HEK293 (cell line): Measurements from ENCODE around the gene PIP5K1B.

Source experiments
- CTCF ChIA-PET: fragments of 350-600 bp; formaldehyde crosslinking; extraction: SDS; loops from one replicate; lab custom pipeline; 2021; ENCODE audit warnings: antibody characterized with exemption; lab: Yijun Ruan, JAX
- POLR2A ChIA-PET: fragments of 300-600 bp; formaldehyde crosslinking; extraction: SDS; loops from one replicate; lab custom pipeline; 2020; ENCODE audit warnings: antibody characterized with exemption, inconsistent platforms; lab: Yijun Ruan, JAX
- H3K27ac ChIP-seq: fragments of 200-500 bp; sonication (Bioruptor generic); 2 replicates; pipeline ENCODE4 v1.5.1; 2014; ENCODE audit warnings: low read depth, low read length, control low read depth, inconsistent platforms; ENCODE audit errors: extremely low read depth
- H3K36me3 ChIP-seq, 2 experiments: fragments of 200-500 bp in 1 of 2; sonication (Bioruptor generic) in 1 of 2; 1 replicate in 1 of 2; 2 replicates in 1 of 2; pipeline ENCODE4 v1.5.1; 2014 to 2017; ENCODE audit warnings: inconsistent platforms in 2 of 2, low read length in 2 of 2; ENCODE audit not compliant: control insufficient read depth in 2 of 2, insufficient read depth in 1 of 2
- H3K4me1 ChIP-seq: fragments of 200-500 bp; sonication (Bioruptor generic); 2 replicates; pipeline ENCODE4 v1.5.1; 2014; ENCODE audit warnings: mild to moderate bottlenecking, low read length, inconsistent platforms; ENCODE audit not compliant: control insufficient read depth, insufficient read depth
- H3K4me3 ChIP-seq: 2 replicates; pipeline ENCODE4 v1.5.1; 2011; ENCODE audit warnings: low read depth, mild to moderate bottlenecking, control low read depth, low read length, moderate library complexity
- H3K9me3 ChIP-seq: fragments of 200-500 bp; sonication (Bioruptor generic); 2 replicates; pipeline ENCODE4 v1.5.1; 2014; ENCODE audit warnings: low read depth, low read length, inconsistent platforms; ENCODE audit not compliant: control insufficient read depth, insufficient read depth
- CTCF ChIP-seq: fragments of 450-650 bp; formaldehyde crosslinking; IDR thresholded peaks from 2 replicates; pipeline ENCODE4 v1.5.1; 2016; ENCODE audit warnings: missing biosample characterization, missing genetic modification characterization
- GLIS2 ChIP-seq: fragments of 450-650 bp; formaldehyde crosslinking; IDR thresholded peaks from 2 replicates; pipeline ENCODE4 v1.5.1; 2016; ENCODE audit warnings: missing biosample characterization, missing genetic modification characterization
- KLF8 ChIP-seq: fragments of 450-650 bp; formaldehyde crosslinking; IDR thresholded peaks from 2 replicates; pipeline ENCODE4 v1.5.1; 2016; ENCODE audit warnings: missing biosample characterization, missing genetic modification characterization
- PRDM10 ChIP-seq: fragments of 450-650 bp; formaldehyde crosslinking; IDR thresholded peaks from 2 replicates; pipeline ENCODE4 v1.5.1; 2016; ENCODE audit warnings: missing biosample characterization, missing genetic modification characterization
- SCRT1 ChIP-seq: fragments of 450-650 bp; formaldehyde crosslinking; IDR thresholded peaks from 2 replicates; pipeline ENCODE4 v1.5.1; 2016; ENCODE audit warnings: missing biosample characterization, missing genetic modification characterization, borderline replicate concordance
- TCF7L2 ChIP-seq: IDR thresholded peaks from 2 replicates; pipeline ENCODE4 v1.6.1; 2011; ENCODE audit warnings: low read depth, mild to moderate bottlenecking, inconsistent platforms, low read length, moderate library complexity, borderline replicate concordance
- YY1 ChIP-seq: fragments of 450-650 bp; formaldehyde crosslinking; IDR thresholded peaks from 2 replicates; pipeline ENCODE4 v1.5.1; 2018; ENCODE audit warnings: missing biosample characterization, missing genetic modification characterization
- YY2 ChIP-seq: fragments of 450-650 bp; formaldehyde crosslinking; IDR thresholded peaks from 2 replicates; pipeline ENCODE4 v1.5.1; 2016; ENCODE audit warnings: missing biosample characterization, missing genetic modification characterization
- ZBTB21 ChIP-seq: fragments of 450-650 bp; formaldehyde crosslinking; IDR thresholded peaks from 2 replicates; pipeline ENCODE4 v1.5.1; 2017; ENCODE audit warnings: missing biosample characterization, missing genetic modification characterization
- ZFP37 ChIP-seq: fragments of 450-650 bp; formaldehyde crosslinking; IDR thresholded peaks from 2 replicates; pipeline ENCODE4 v1.5.1; 2016; ENCODE audit warnings: missing biosample characterization, missing genetic modification characterization
- ZNF114 ChIP-seq: fragments of 450-650 bp; formaldehyde crosslinking; IDR thresholded peaks from 2 replicates; pipeline ENCODE4 v1.5.0; 2017; ENCODE audit warnings: missing biosample characterization, missing genetic modification characterization
- ZNF18 ChIP-seq: fragments of 450-650 bp; formaldehyde crosslinking; IDR thresholded peaks from 2 replicates; pipeline ENCODE4 v1.5.1; 2016; ENCODE audit warnings: missing biosample characterization, missing genetic modification characterization
- ZNF239 ChIP-seq: fragments of 450-650 bp; formaldehyde crosslinking; IDR thresholded peaks from 2 replicates; pipeline ENCODE4 v1.5.1; 2016; ENCODE audit warnings: missing biosample characterization, missing genetic modification characterization
- ZNF404 ChIP-seq: fragments of 450-650 bp; formaldehyde crosslinking; IDR thresholded peaks from 2 replicates; pipeline ENCODE4 v1.5.1; 2017; ENCODE audit warnings: missing biosample characterization, missing genetic modification characterization
- ZNF433 ChIP-seq: fragments of 450-650 bp; formaldehyde crosslinking; IDR thresholded peaks from 2 replicates; pipeline ENCODE4 v1.5.1; 2016; ENCODE audit warnings: missing biosample characterization, missing genetic modification characterization, low read depth
- ZNF449 ChIP-seq: fragments of 450-650 bp; formaldehyde crosslinking; IDR thresholded peaks from 2 replicates; pipeline ENCODE4 v1.5.1; 2017; ENCODE audit warnings: missing biosample characterization, mild to moderate bottlenecking, missing genetic modification characterization, moderate library complexity
- ZNF510 ChIP-seq: fragments of 450-650 bp; formaldehyde crosslinking; IDR thresholded peaks from 2 replicates; pipeline ENCODE4 v1.5.1; 2018; ENCODE audit warnings: mild to moderate bottlenecking, missing genetic modification characterization, missing biosample characterization; ENCODE audit not compliant: insufficient replicate concordance
- ZNF513 ChIP-seq: fragments of 450-650 bp; IDR thresholded peaks from 2 replicates; pipeline ENCODE4 v1.5.1; 2018; ENCODE audit warnings: missing biosample characterization, missing genetic modification characterization
- ZNF530 ChIP-seq: fragments of 450-650 bp; formaldehyde crosslinking; IDR thresholded peaks from 2 replicates; pipeline ENCODE4 v1.5.1; 2016; ENCODE audit warnings: low read depth, missing biosample characterization, missing genetic modification characterization
- ZNF561 ChIP-seq: fragments of 450-650 bp; IDR thresholded peaks from 2 replicates; pipeline ENCODE4 v1.5.1; 2018; ENCODE audit warnings: missing biosample characterization, missing genetic modification characterization, borderline replicate concordance
- ZNF596 ChIP-seq: fragments of 450-650 bp; IDR thresholded peaks from 2 replicates; pipeline ENCODE4 v1.5.0; 2018; ENCODE audit warnings: missing biosample characterization, mild to moderate bottlenecking, missing genetic modification characterization, moderate library complexity
- ZNF701 ChIP-seq: fragments of 450-650 bp; formaldehyde crosslinking; IDR thresholded peaks from 2 replicates; pipeline ENCODE4 v1.5.1; 2016; ENCODE audit warnings: missing biosample characterization, missing genetic modification characterization
- ZNF704 ChIP-seq: fragments of 450-650 bp; formaldehyde crosslinking; IDR thresholded peaks from 2 replicates; pipeline ENCODE4 v1.5.1; 2016; ENCODE audit warnings: missing biosample characterization, missing genetic modification characterization
- ZNF785 ChIP-seq: fragments of 450-650 bp; formaldehyde crosslinking; IDR thresholded peaks from 2 replicates; pipeline ENCODE4 v1.5.1; 2016; ENCODE audit warnings: missing biosample characterization, missing genetic modification characterization
- ZNF792 ChIP-seq: fragments of 450-650 bp; formaldehyde crosslinking; IDR thresholded peaks from 2 replicates; pipeline ENCODE4 v1.5.1; 2016; ENCODE audit warnings: missing biosample characterization, missing genetic modification characterization
- ZSCAN23 ChIP-seq: fragments of 450-650 bp; formaldehyde crosslinking; IDR thresholded peaks from 2 replicates; pipeline ENCODE4 v1.5.1; 2016; ENCODE audit warnings: missing biosample characterization, missing genetic modification characterization

PIP5K1B gene

GRCh38 chr9:69035438-69036308 lies 330.6 kb downstream of the PIP5K1B start, which contains the start of gene FXN:
TSS of gene FXN (plus strand) at chr9:69035752. CDS start at chr9:69035783, 31 bp downstream.
- POLR2A ChIA-PET: interaction anchor here (0.9 to 1.0 kb wide), 2 partner anchors 15 to 158 kb away, joined by 3 read pairs; no protein-coding TSS in a partner anchor
- H3K4me3 ChIP-seq: peak within 1 kb of the TSS; percentile 80
- CTCF ChIA-PET: interaction anchor here (0.6 to 2.0 kb wide), 27 partner anchors 9 to 603 kb away, joined by 3 to 10 read pairs (median 4); no protein-coding TSS in a partner anchor
- H3K4me1 ChIP-seq: no peaks in the 10 kb centered on the region
- no peaks in the 10 kb centered on the region for H3K9me3 ChIP-seq
- H3K27ac ChIP-seq: peak within 1 kb of the TSS; percentile 54; the same call in 1 of the 2 replicates
- no peaks in the 10 kb centered on the region; a peak in 1 of 3 replicates for H3K36me3 ChIP-seq
- TF ChIP-seq ZNF792 (tag by site-specific recombination) (no peak), ZNF449 (tag by site-specific recombination) (no peak), TCF7L2 (no peak), ZNF433 (tag by site-specific recombination) (no peak), ZNF596 (tag by site-specific recombination) (no peak), ZNF704 (tag by site-specific recombination) (no peak), ZNF785 (tag by site-specific recombination) (no peak), GLIS2 (tag by site-specific recombination) (0 out of 2 replicates have a peak, but pooled peaks have one; percentile 19), ZNF561 (tag by site-specific recombination) (peak; percentile 80), SCRT1 (no peak), ZNF701 (tag by site-specific recombination) (no peak), YY1 (tag by site-specific recombination) (peak; percentile 24; the same call in 1 of the 2 replicates), ZNF513 (tag by site-specific recombination) (no peak), ZNF114 (tag by site-specific recombination) (no peak), CTCF (tag by site-specific recombination) (peak; percentile 84), ZNF510 (tag by site-specific recombination) (no peak), KLF8 (tag by site-specific recombination) (peak; percentile 53), ZBTB21 (tag by site-specific recombination) (no peak), YY2 (no peak), PRDM10 (tag by site-specific recombination) (peak; percentile 74), ZNF18 (tag by site-specific recombination) (no peak), ZNF239 (no peak), ZFP37 (tag by site-specific recombination) (0 out of 2 replicates have a peak, but pooled peaks have one; percentile 46), ZSCAN23 (tag by site-specific recombination) (no peak), ZNF530 (tag by site-specific recombination) (no peak), ZNF404 (tag by site-specific recombination) (no peak)
